ENCODE results near the gene YIPF6. TPM values are rescaled to one million over a fixed set of nuclear protein-coding genes. Genes with fewer than 3 reads are reported as not detected.

Gene YIPF6
- total and polyA plus RNA-seq, 3 donors from 2014 or later, result 16.2 to 35.7 (median 30.5) TPM

DNA sequence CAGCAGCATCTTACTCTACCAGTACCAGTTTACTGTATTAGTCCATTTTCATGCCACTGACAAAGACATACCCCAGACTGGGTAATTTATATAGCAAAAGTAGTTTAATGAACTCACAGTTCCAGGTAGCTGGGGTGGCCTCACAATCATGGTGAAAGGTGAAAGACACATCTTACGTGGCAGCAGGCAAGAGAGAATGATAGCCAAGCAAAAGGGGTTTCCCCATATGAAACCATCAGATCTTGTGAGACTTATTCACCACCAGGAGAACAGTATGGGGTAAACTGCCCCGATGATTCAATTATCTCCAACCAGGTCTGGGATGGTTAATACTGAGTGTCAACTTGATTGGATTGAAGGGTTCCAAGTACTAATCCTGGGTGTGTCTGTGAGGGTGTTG is 69.3 kb downstream of the YIPF6 start:
- Histone ChIP-seq H3K36me3 (ENCODE audit: low read depth, missing control alignments) (no peaks in the 10 kb centered on the region), H3K4me3 (no peak overlapping the region), H3K27me3 (no peaks in the 10 kb centered on the region), H3K27ac (no peak overlapping the region), H3K4me1 (no peaks in the 10 kb centered on the region), H3K9me3 (no peaks in the 10 kb centered on the region)
- 86% methylated on average over 2 of the region's 2 CpGs; no CpG with 5 or more reads in 1 of the 2 donors for WGBS, 2 donors
- DNase-seq, result no peak
- intact Hi-C loops (cut with DNase I; ENCODE audit: low total_unique reads), result no loop called here
- TF ChIP-seq POLR2A (IDR thresholded peaks at IDR 0.05), result no peak
- TF ChIP-seq, protein P1, sequence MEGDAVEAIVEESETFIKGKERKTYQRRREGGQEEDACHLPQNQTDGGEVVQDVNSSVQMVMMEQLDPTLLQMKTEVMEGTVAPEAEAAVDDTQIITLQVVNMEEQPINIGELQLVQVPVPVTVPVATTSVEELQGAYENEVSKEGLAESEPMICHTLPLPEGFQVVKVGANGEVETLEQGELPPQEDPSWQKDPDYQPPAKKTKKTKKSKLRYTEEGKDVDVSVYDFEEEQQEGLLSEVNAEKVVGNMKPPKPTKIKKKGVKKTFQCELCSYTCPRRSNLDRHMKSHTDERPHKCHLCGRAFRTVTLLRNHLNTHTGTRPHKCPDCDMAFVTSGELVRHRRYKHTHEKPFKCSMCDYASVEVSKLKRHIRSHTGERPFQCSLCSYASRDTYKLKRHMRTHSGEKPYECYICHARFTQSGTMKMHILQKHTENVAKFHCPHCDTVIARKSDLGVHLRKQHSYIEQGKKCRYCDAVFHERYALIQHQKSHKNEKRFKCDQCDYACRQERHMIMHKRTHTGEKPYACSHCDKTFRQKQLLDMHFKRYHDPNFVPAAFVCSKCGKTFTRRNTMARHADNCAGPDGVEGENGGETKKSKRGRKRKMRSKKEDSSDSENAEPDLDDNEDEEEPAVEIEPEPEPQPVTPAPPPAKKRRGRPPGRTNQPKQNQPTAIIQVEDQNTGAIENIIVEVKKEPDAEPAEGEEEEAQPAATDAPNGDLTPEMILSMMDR (IDR thresholded peaks at IDR 0.05), result no peak

- Histone ChIP-seq H3K9me3 (no peaks in the 10 kb centered on the region), H3K27ac (no peak overlapping the region), H3K4me1 (no peaks in the 10 kb centered on the region), H3K4me3 (no peak overlapping the region), H3K27me3 (no peaks in the 10 kb centered on the region), H3K36me3 (ENCODE audit: low read depth, missing control alignments) (no peaks in the 10 kb centered on the region)
- intact Hi-C loops (cut with DNase I; ENCODE audit: low total_unique reads), result no loop called here
- TF ChIP-seq, protein P1 (IDR thresholded peaks at IDR 0.05), result no peak
- TF ChIP-seq POLR2A (IDR thresholded peaks at IDR 0.05), result no peak
- 47 to 65% methylated on average over 3 to 4 of the region's 4 CpGs for WGBS, 2 donors
- DNase-seq, result no peak
Measured at GRCh38 chrX:68570598-68570997, 71.7 kb downstream of the YIPF6 start.

- intact Hi-C loops (cut with DNase I; ENCODE audit: low total_unique reads), result no loop called here
- no peaks in the 10 kb centered on the region for H3K36me3 ChIP-seq (ENCODE audit: low read depth, missing control alignments)
- H3K4me3 ChIP-seq, result no peak overlapping the region
- WGBS, 2 donors, result 81 to 86% methylated on average over 2 to 3 of the region's 3 CpGs
- no peak for TF ChIP-seq POLR2A (IDR thresholded peaks at IDR 0.05)
- TF ChIP-seq, protein P1 (IDR thresholded peaks at IDR 0.05), result no peak
- H3K4me1 ChIP-seq, result no peaks in the 10 kb centered on the region
- no peaks in the 10 kb centered on the region for H3K9me3 ChIP-seq
- H3K27me3 ChIP-seq, result no peaks in the 10 kb centered on the region
- H3K27ac ChIP-seq, result no peak overlapping the region
- no peak for DNase-seq
Measured at GRCh38 chrX:68571292-68571609, 72.4 kb downstream of the YIPF6 start.

DNA sequence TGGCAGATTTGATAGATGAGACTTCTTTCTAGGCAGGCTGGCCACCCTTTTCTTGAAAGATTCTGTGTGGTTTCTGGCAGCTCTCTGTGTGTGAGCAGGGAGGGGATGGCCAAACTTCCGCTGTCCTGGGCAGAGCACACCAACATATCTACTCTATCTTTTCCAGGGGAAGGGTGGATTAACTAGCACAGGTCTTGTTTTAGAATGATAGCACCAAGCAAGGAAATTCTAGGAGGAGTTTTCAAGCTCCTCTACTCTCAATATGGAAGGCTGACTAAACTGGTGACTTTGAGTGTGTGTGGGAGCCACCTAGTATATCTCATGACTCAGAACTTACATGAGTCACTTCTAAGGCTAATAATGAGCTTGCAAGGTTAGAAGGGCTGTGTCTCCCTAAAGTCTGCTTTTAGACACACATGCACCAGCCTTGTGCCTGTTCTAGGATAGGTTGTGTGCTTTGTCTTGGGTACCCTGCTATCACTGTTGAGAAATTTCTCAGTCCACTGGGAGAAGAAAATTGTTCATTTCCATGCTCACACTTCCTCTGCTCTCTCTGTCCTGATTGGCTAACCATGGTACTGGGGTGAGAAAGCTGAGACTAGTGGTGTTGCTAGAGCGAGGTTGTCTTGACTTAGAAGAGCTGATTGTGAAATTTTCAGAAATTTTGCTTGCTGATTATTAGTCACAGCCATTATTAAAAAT is 72.9 kb downstream of the YIPF6 start:
- TF ChIP-seq POLR2A (IDR thresholded peaks at IDR 0.05), result no peak
- TF ChIP-seq, protein P1 (IDR thresholded peaks at IDR 0.05), result no peak
- 61 to 82% methylated on average over 1 to 2 of the region's 2 CpGs for WGBS, 2 donors
- Histone ChIP-seq H3K27me3 (no peaks in the 10 kb centered on the region), H3K36me3 (ENCODE audit: low read depth, missing control alignments) (no peaks in the 10 kb centered on the region), H3K4me1 (no peaks in the 10 kb centered on the region), H3K9me3 (no peaks in the 10 kb centered on the region), H3K27ac (no peak overlapping the region), H3K4me3 (no peak overlapping the region)
- no peak for DNase-seq
- intact Hi-C loops (cut with DNase I; ENCODE audit: low total_unique reads), result no loop called here

DNA sequence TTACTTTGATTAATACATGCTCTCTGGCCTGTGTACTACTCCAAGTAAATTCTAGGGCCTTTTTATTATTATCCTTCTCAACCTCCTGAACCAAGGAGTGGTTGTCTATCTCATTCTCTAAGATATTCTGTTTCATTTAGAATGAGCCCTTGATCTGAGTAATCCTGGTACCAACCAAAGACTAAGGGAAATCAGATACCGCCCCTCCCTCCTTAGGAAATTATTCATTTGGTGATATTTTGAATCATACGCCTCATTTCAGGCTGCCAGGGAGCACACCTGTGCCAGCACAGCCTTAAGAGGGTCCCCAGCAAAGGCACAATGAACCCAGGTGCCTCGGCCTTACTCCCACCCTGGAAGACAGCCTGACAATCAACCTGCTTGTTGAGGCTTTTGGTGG is 75.4 kb downstream of the YIPF6 start:
- Histone ChIP-seq H3K4me3 (no peak overlapping the region), H3K36me3 (ENCODE audit: low read depth, missing control alignments) (no peaks in the 10 kb centered on the region), H3K27ac (no peak overlapping the region), H3K27me3 (no peaks in the 10 kb centered on the region), H3K9me3 (no peaks in the 10 kb centered on the region), H3K4me1 (no peaks in the 10 kb centered on the region)
- DNase-seq, result no peak
- WGBS, 2 donors, result 75 to 78% methylated on average over 1 to 3 of the region's 3 CpGs
- no peak for TF ChIP-seq POLR2A (IDR thresholded peaks at IDR 0.05)
- TF ChIP-seq, protein P1 (IDR thresholded peaks at IDR 0.05), result no peak
- intact Hi-C loops (cut with DNase I; ENCODE audit: low total_unique reads), result no loop called here

All from testis (tissue), 3 donors.